Muscle of leg (tissue), 11 donors: ENCODE data around the gene TESK2. TPM values are rescaled to one million over a fixed set of nuclear protein-coding genes. Genes with fewer than 3 reads are reported as not detected.

ENCODE experiments used
- DNase-seq: peaks from one replicate; pipeline ENCODE4 v3.0.0; 2013
- H3K27ac ChIP-seq: one replicate; pipeline ENCODE4 v1.5.1; 2013; ENCODE audit warnings: mild to moderate bottlenecking, low read length, control low read depth
- H3K27me3 ChIP-seq: one replicate; pipeline ENCODE4 v1.6.1; 2013; ENCODE audit warnings: low read length; ENCODE audit not compliant: control insufficient read depth, insufficient read depth
- H3K36me3 ChIP-seq: one replicate; pipeline ENCODE4 v1.6.1; 2013; ENCODE audit warnings: low read length; ENCODE audit not compliant: control insufficient read depth, insufficient read depth
- H3K4me1 ChIP-seq: one replicate; pipeline ENCODE4 v1.6.1; 2013; ENCODE audit warnings: low read length; ENCODE audit not compliant: control insufficient read depth, insufficient read depth
- H3K4me3 ChIP-seq: one replicate; pipeline ENCODE4 v1.5.1; 2013; ENCODE audit warnings: low read length, control low read depth
- H3K9me3 ChIP-seq: replicated peaks from 2 replicates; pipeline ENCODE4 v1.6.1; 2013; ENCODE audit warnings: low read depth, low read length; ENCODE audit not compliant: control insufficient read depth
- WGBS: methylation state at CpG from one replicate; pipeline ENCODE4 v1.1.5; 2013; ENCODE audit warnings: missing lambda C conversion rate; ENCODE audit not compliant: insufficient coverage; 5-methylcytosine and 5-hydroxymethylcytosine counted together
- polyA plus RNA-seq, 8 donors: library from polyadenylated mRNA; unstranded; fragments of 120-200 nt; gene quantifications; one replicate each; pipeline versions ENCODE4 v1.2.1 to v1.2.3, GENCODE V29; 2013; ENCODE audit warnings: inconsistent platforms in 1 of 8, low replicate concordance in 1 of 8; ENCODE audit not compliant: insufficient read length in 8 of 8, insufficient read depth in 1 of 8
- total RNA-seq: library from RNA; stranded (reverse); fragments of 120-200 nt; gene quantifications from one replicate; pipeline ENCODE4 v1.2.4, GENCODE V29; 2013

The TESK2 gene
- total and polyA plus RNA-seq, 9 donors, result 1.3 to 3.1 (median 2.2) TPM

DNA sequence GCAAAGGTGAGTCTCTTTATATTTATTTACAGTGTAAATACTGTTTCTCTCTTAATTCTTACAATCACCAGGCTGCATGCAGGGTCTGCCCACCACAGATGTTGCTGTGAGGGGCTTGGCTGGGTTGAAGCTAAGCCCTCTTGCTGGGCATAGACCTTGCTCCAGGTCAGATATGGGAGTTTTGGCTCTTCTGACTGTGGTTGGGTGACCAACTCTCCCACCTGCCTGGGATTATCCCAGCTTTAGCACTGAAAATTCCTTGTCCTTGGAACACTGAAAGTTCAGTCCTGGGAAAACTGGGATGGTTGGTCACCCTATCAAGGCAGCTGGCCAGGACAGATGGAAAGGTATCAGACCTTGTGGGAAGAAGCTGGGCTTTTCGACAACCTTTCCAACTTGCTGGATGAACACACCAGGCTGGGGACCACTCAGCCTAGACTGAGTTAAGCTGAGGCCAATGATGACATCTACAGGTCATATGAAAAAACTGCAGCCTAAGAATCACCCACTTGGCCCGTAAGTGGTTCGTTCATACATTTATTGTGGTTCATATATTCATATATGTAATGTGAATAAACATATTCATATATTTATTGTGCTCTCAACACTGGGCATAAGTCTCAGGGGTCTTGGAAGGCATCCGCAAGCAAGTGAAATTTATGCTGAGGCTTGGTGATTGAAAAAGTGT is 190.8 kb downstream of the TESK2 start:
- peaks cover 17% of the 10 kb centered on the region for H3K4me1 ChIP-seq
- H3K27me3 ChIP-seq, result no peaks in the 10 kb centered on the region
- H3K4me3 ChIP-seq, result no peak overlapping the region
- H3K9me3 ChIP-seq, result no peaks in the 10 kb centered on the region
- peak; percentile 87 for DNase-seq
- H3K36me3 ChIP-seq, result no peaks in the 10 kb centered on the region
- WGBS, result 0% methylated on average over 1 of the region's 4 CpGs
- no peak overlapping the region for H3K27ac ChIP-seq

DNA sequence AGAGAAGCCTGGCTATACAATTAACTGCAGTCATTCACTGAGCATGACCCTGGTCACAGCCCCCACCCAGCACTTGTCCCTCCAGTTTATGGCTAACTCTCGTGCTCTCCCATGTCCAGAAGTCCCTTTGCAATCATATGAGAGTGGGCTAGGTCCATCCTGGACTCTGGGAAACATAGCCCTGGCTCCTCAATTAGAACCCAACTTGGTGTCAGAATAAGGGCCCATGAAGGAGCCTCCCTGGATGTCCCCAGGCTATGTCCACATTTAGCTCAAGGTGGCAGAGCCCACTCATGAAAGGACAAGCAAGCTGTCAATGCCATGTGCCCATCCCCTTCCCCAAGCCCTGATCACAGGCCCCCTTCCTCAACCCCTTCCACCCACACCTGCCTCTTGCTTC is 191.7 kb downstream of the TESK2 start:
- 70% methylated on average over 1 of the region's 1 CpG for WGBS
- H3K9me3 ChIP-seq, result no peaks in the 10 kb centered on the region
- no peak overlapping the region for H3K4me3 ChIP-seq
- H3K27ac ChIP-seq, result no peak overlapping the region
- H3K36me3 ChIP-seq, result no peaks in the 10 kb centered on the region
- H3K27me3 ChIP-seq, result no peaks in the 10 kb centered on the region
- no peak for DNase-seq
- H3K4me1 ChIP-seq, result peaks cover 8% of the 10 kb centered on the region

DNA sequence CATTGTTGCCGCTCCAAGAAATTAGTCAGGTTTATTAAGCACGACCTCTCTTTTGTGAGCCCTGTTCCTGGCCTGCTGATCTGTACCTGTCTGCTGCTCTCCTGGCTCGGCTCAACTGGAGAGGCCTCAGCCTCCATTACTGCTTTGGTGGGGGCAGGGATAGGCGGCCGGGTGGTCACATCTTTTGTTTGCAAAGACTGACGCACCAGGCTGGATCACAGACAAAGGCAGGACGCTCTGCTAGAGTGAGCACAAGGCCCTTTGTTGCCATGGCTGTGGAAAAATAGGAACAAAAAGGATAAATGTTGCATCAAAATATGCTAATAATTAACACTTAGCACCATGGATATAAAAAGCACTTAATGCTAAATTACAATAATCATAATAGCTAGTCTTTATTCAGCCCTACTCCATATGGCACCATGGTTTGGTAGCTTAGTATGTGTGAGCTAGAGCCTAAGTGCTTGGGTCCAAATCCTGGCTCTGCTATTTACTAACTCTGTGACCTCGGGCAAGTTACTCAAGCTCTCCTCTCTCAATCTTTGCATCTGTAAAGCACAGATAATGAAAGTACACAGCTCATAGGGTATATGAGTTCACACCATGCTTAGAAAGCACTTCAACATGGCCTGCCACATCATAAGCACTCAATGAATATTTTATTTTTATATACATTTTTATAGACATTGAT is 193.2 kb downstream of the TESK2 start:
- Histone ChIP-seq H3K4me1 (peaks cover under 1% of the 10 kb centered on the region), H3K36me3 (no peaks in the 10 kb centered on the region), H3K4me3 (no peak overlapping the region), H3K27ac (no peak overlapping the region), H3K9me3 (no peaks in the 10 kb centered on the region), H3K27me3 (no peaks in the 10 kb centered on the region)
- WGBS, result 71% methylated on average over 5 of the region's 8 CpGs
- DNase-seq, result no peak

Other genes with a start within 250 kb of the TESK2 start
- gene HPDL, start 164.3 kb downstream of the TESK2 start, total RNA-seq, result 2.6 TPM
- 1 to 10 TPM; 1.3 to 2.5 (median 1.8) TPM for gene HPDL, start 164.3 kb downstream of the TESK2 start, polyA plus RNA-seq
- 6.8 TPM for gene TOE1, start 151.0 kb downstream of the TESK2 start, total RNA-seq
- gene TOE1, start 151.0 kb downstream of the TESK2 start, polyA plus RNA-seq, result 1 to 10 TPM; 6.8 to 9.9 (median 7.8) TPM
- 19.7 TPM for gene MUTYH, start 150.7 kb downstream of the TESK2 start, total RNA-seq
- 10 to 100 TPM; 13.9 to 25.3 (median 15.7) TPM for gene MUTYH, start 150.7 kb downstream of the TESK2 start, polyA plus RNA-seq
- gene CCDC163, start 8.9 kb upstream of the TESK2 start, total RNA-seq, result 2.8 TPM
- gene CCDC163, start 8.9 kb upstream of the TESK2 start, polyA plus RNA-seq, result 1 to 10 TPM in 7 of 8 donors, under 1 TPM in 1; 0.74 to 3.6 (median 2.0) TPM
- 4.6 TPM for gene MMACHC, start 9.1 kb upstream of the TESK2 start, total RNA-seq
- gene MMACHC, start 9.1 kb upstream of the TESK2 start, polyA plus RNA-seq, result 1 to 10 TPM; 6.1 to 9.4 (median 7.4) TPM
- gene PRDX1, start 30.7 kb upstream of the TESK2 start, total RNA-seq, result 223 TPM
- 100 to 1,000 TPM; 159 to 216 (median 171) TPM for gene PRDX1, start 30.7 kb upstream of the TESK2 start, polyA plus RNA-seq
- 93.1 TPM for gene AKR1A1, start 59.7 kb upstream of the TESK2 start, total RNA-seq
- gene AKR1A1, start 59.7 kb upstream of the TESK2 start, polyA plus RNA-seq, result 100 to 1,000 TPM in 3 of 8 donors, 10 to 100 TPM in 5; 78.3 to 114 (median 95.0) TPM
- 56.4 TPM for gene NASP, start 92.9 kb upstream of the TESK2 start, total RNA-seq
- gene NASP, start 92.9 kb upstream of the TESK2 start, polyA plus RNA-seq, result 100 to 1,000 TPM; 139 to 188 (median 160) TPM
- 1.2 TPM for gene CCDC17, start 132.9 kb upstream of the TESK2 start, total RNA-seq
- 1 to 10 TPM in 5 of 8 donors, under 1 TPM in 3; 0.71 to 2.0 (median 1.5) TPM for gene CCDC17, start 132.9 kb upstream of the TESK2 start, polyA plus RNA-seq
- gene GPBP1L1, start 195.4 kb upstream of the TESK2 start, total RNA-seq, result 73.0 TPM
- gene GPBP1L1, start 195.4 kb upstream of the TESK2 start, polyA plus RNA-seq, result 10 to 100 TPM; 55.7 to 70.4 (median 64.8) TPM
- gene TMEM69, start 197.0 kb upstream of the TESK2 start, total RNA-seq, result 14.4 TPM
- 10 to 100 TPM; 25.7 to 31.2 (median 28.7) TPM for gene TMEM69, start 197.0 kb upstream of the TESK2 start, polyA plus RNA-seq